PC-3 (cell line): ENCODE data around the gene RASGRP1. TPM values are rescaled to one million over a fixed set of nuclear protein-coding genes. Genes with fewer than 3 reads are reported as not detected.

Experiments used
- ATAC-seq: fragments of 200-7000 bp; cut with Tn5 transposase; 2 replicates; pipeline ENCODE4 v1.9.1; 2020; ENCODE audit warnings: mild to moderate bottlenecking, moderate library complexity
- BruUV-seq: library from RNA; stranded (reverse); fragments of 400-500 nt; replicated peaks from 2 replicates; lab custom pipeline; 2021; lab: Mats Ljungman, UMichigan
- CTCF ChIA-PET: fragments of 300-600 bp; sonication (Branson Sonifier 250); formaldehyde crosslinking; loops from one replicate; lab custom pipeline; 2022; ENCODE audit warnings: antibody characterized with exemption; lab: Charles Lee
- POLR2A ChIA-PET: fragments of 300-600 bp; sonication (Branson Sonifier 250); formaldehyde crosslinking; loops from one replicate; lab custom pipeline; 2022; ENCODE audit warnings: antibody characterized with exemption; ENCODE audit not compliant: unreplicated experiment; lab: Charles Lee
- DNase-seq: peaks from one replicate; pipeline ENCODE4 v3.0.0-alpha.2; 2015
- H2AFZ ChIP-seq: fragments of 300-600 bp; sonication (generic); 2 replicates; pipeline ENCODE4 v1.6.0; 2016; ENCODE audit warnings: antibody characterized with exemption, low read length
- H3F3A ChIP-seq: fragments of 300-600 bp; sonication (generic); one replicate; pipeline ENCODE4 v1.6.0; 2017; ENCODE audit warnings: antibody characterized with exemption, low read length, control low read depth, mild to moderate bottlenecking; ENCODE audit not compliant: unreplicated experiment
- H3K27ac ChIP-seq: fragments of 300-600 bp; sonication (generic); 2 replicates; pipeline ENCODE4 v1.5.1; 2016; ENCODE audit warnings: mild to moderate bottlenecking, low read length
- H3K27me3 ChIP-seq: fragments of 300-600 bp; sonication (generic); 2 replicates; pipeline ENCODE4 v1.6.1; 2016; ENCODE audit warnings: low read length, mixed read lengths
- H3K36me3 ChIP-seq: fragments of 300-600 bp; sonication (generic); 2 replicates; pipeline ENCODE4 v1.6.1; 2016; ENCODE audit warnings: low read depth, mixed run types, low read length, mixed read lengths
- H3K4me1 ChIP-seq: fragments of 300-600 bp; sonication (generic); 2 replicates; pipeline ENCODE4 v1.5.1; 2016; ENCODE audit warnings: low read length; ENCODE audit not compliant: insufficient read depth
- H3K4me2 ChIP-seq: fragments of 300-600 bp; sonication (generic); 2 replicates; pipeline ENCODE4 v1.6.0; 2016; ENCODE audit warnings: low read length
- H3K4me3 ChIP-seq: fragments of 300-600 bp; sonication (generic); 2 replicates; pipeline ENCODE4 v1.5.1; 2016; ENCODE audit warnings: mild to moderate bottlenecking, low read length, mixed read lengths
- H3K79me2 ChIP-seq: fragments of 300-600 bp; sonication (generic); 2 replicates; pipeline ENCODE4 v1.6.1; 2017; ENCODE audit warnings: low read length, mixed read lengths
- H3K9ac ChIP-seq: fragments of 300-600 bp; sonication (generic); 2 replicates; pipeline ENCODE4 v1.6.0; 2016; ENCODE audit warnings: mild to moderate bottlenecking, low read length
- H3K9me2 ChIP-seq: fragments of 300-600 bp; sonication (generic); replicated peaks from 2 replicates; pipeline ENCODE4 v1.6.1; 2016; ENCODE audit warnings: mixed run types, low read length, mixed read lengths
- H3K9me3 ChIP-seq: fragments of 300-600 bp; sonication (generic); 2 replicates; pipeline ENCODE4 v1.6.1; 2016; ENCODE audit warnings: low read length, mixed read lengths
- H4K20me1 ChIP-seq: fragments of 300-600 bp; sonication (generic); 2 replicates; pipeline ENCODE4 v1.6.1; 2016; ENCODE audit warnings: low read length, mixed read lengths
- EZH2 ChIP-seq: fragments of 300-600 bp; sonication (generic); IDR thresholded peaks from one replicate; pipeline ENCODE4 v1.6.1; 2017; ENCODE audit warnings: antibody characterized with exemption, mild to moderate bottlenecking, low read length; ENCODE audit not compliant: unreplicated experiment
- EZH2phosphoT487 ChIP-seq: fragments of 300-600 bp; sonication (generic); IDR thresholded peaks from 2 replicates; pipeline ENCODE4 v1.6.1; 2018; ENCODE audit warnings: mild to moderate bottlenecking, antibody characterized with exemption, low read length, borderline replicate concordance
- intact Hi-C: fragments of 100-400 bp; cut with micrococcal nuclease; formaldehyde crosslinking; loops from 2 replicates; pipeline ENCODE4 v1.9.0; 2023
- total RNA-seq: library from RNA; depleted of rRNA; stranded (reverse); fragments of >200 nt; gene quantifications from 2 replicates; pipeline ENCODE4 v1.2.3, GENCODE V29; 2014
- TF ChIP-seq, protein P1 (sequence below): fragments of 300-600 bp; sonication (generic); conservative IDR thresholded peaks from 2 replicates; pipeline ENCODE4 v1.5.1; 2017; ENCODE audit warnings: antibody characterized with exemption, low read depth, mild to moderate bottlenecking, low read length

RASGRP1 gene
- total RNA-seq, 1 experiment from 2014 or later: not detected

DNA sequence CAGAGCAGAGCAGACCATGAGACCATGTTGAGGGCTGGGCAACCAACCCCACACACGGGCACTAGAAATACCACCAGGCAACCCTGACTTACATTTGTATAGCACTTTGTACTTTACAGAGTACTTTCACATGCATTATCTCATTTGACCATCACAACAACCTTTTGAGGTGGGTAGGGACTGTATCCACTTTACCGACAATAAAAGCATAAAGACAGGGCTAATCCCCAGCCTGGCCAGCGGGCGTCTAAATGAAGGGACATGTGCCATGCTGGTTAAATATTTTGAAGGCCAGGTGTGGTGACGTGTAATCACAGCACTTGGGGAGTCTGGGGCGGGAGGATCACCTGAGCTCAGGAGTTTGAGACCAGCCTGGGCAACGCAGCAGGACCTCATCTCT lies 23.6 kb downstream of the RASGRP1 start:
- intact Hi-C loops: no loop called here
- Histone ChIP-seq H3K27me3 (peaks cover 7% of the 10 kb centered on the region; the same call in 1 of the 2 replicates), H3K4me3 (no peak overlapping the region), H3K4me2 (no peak overlapping the region), H3K9me3 (no peaks in the 10 kb centered on the region), H3K9me2 (no peaks in the 10 kb centered on the region), H2AFZ (no peak overlapping the region), H3K27ac (no peak overlapping the region), H3K79me2 (no peaks in the 10 kb centered on the region), H3K9ac (no peak overlapping the region), H3F3A (no peaks in the 10 kb centered on the region), H3K36me3 (no peaks in the 10 kb centered on the region), H4K20me1 (no peaks in the 10 kb centered on the region), H3K4me1 (no peaks in the 10 kb centered on the region)
- ChIA-PET POLR2A (no interaction called here), CTCF (no interaction called here)
- no peak for ATAC-seq
- no peak for TF ChIP-seq EZH2
- TF ChIP-seq EZH2phosphoT487: no peak
- TF ChIP-seq, protein P1, sequence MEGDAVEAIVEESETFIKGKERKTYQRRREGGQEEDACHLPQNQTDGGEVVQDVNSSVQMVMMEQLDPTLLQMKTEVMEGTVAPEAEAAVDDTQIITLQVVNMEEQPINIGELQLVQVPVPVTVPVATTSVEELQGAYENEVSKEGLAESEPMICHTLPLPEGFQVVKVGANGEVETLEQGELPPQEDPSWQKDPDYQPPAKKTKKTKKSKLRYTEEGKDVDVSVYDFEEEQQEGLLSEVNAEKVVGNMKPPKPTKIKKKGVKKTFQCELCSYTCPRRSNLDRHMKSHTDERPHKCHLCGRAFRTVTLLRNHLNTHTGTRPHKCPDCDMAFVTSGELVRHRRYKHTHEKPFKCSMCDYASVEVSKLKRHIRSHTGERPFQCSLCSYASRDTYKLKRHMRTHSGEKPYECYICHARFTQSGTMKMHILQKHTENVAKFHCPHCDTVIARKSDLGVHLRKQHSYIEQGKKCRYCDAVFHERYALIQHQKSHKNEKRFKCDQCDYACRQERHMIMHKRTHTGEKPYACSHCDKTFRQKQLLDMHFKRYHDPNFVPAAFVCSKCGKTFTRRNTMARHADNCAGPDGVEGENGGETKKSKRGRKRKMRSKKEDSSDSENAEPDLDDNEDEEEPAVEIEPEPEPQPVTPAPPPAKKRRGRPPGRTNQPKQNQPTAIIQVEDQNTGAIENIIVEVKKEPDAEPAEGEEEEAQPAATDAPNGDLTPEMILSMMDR: no peak
- no peak for DNase-seq
- no TSS peak for BruUV-seq

DNA sequence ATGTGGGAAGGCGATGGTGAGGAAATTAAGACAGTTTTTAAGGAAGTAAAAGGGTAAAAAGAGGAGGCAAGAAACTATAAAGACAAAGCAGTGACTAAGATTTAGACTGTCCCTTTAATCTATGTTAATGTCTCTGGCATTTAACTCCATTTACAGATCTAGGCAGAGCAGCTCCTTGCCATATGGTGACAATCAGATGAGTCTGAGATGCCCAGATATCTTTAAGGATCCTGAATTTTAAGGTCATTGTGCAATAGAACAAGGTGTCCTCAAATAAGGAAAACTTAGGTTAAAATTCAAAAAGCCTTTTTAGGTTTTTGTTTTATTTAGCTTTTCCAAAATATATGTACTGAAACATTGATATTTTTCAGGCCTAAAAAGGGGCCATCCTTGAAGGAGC lies 24.1 kb downstream of the RASGRP1 start:
- Histone ChIP-seq H3K9me3 (no peaks in the 10 kb centered on the region), H3K4me3 (no peak overlapping the region), H3K27ac (no peak overlapping the region), H3K27me3 (peaks cover 4% of the 10 kb centered on the region; the same call in 1 of the 2 replicates), H3K4me2 (no peak overlapping the region), H3K36me3 (no peaks in the 10 kb centered on the region), H3F3A (no peaks in the 10 kb centered on the region), H3K79me2 (no peaks in the 10 kb centered on the region), H3K4me1 (no peaks in the 10 kb centered on the region), H2AFZ (no peak overlapping the region), H4K20me1 (no peaks in the 10 kb centered on the region), H3K9me2 (no peaks in the 10 kb centered on the region), H3K9ac (no peak overlapping the region)
- CTCF ChIA-PET: no interaction called here
- intact Hi-C loops: no loop called here
- no peak for DNase-seq
- no peak for TF ChIP-seq EZH2
- TF ChIP-seq, protein P1: no peak
- no peak for TF ChIP-seq EZH2phosphoT487
- no TSS peak for BruUV-seq
- ATAC-seq: no peak
- POLR2A ChIA-PET: no interaction called here

DNA sequence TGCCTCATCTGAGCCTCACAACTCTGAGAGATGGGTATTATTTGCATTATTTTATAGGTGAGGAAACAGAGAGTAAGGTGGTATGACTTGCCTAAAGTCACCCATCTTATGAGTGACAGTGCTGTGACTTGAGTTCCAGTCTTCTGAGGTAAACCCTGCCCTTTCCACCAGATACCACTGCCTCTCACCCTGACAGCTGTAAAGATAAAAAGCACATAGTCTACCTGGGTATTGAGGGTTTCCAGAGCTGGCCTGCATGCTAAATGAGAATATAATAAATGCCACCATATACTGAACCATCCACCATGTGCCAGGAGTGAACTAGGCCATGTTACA lies 25.6 kb downstream of the RASGRP1 start:
- Histone ChIP-seq H3K27ac (no peak overlapping the region), H3K36me3 (no peaks in the 10 kb centered on the region), H3K4me3 (no peak overlapping the region), H3K79me2 (no peaks in the 10 kb centered on the region), H3K9ac (no peak overlapping the region), H4K20me1 (no peaks in the 10 kb centered on the region), H3K9me3 (no peaks in the 10 kb centered on the region), H3K4me2 (no peak overlapping the region), H3K9me2 (no peaks in the 10 kb centered on the region), H3K27me3 (peaks cover 4% of the 10 kb centered on the region; the same call in 1 of the 2 replicates), H3K4me1 (no peaks in the 10 kb centered on the region), H2AFZ (no peak overlapping the region), H3F3A (no peaks in the 10 kb centered on the region)
- DNase-seq: no peak
- ATAC-seq: no peak
- POLR2A ChIA-PET: no interaction called here
- TF ChIP-seq, protein P1: no peak
- TF ChIP-seq EZH2phosphoT487 (no peak), EZH2 (no peak)
- CTCF ChIA-PET: no interaction called here
- intact Hi-C loops: no loop called here
- no TSS peak for BruUV-seq
